Measurements from ENCODE around the gene DIDO1. TPM values are rescaled to one million over a fixed set of nuclear protein-coding genes. Genes with fewer than 3 reads are reported as not detected.
"Not testable (repeated sequence)": the region's sequence is repeated elsewhere in the genome, so short reads cannot be mapped to it uniquely, and the experiment has no call there.

DIDO1 gene
- total RNA-seq, 3 donors from 2014 or later, result 44.9 to 49.9 (median 47.4) TPM

GRCh38 chr20:62875419-62876361 lies 50.6 kb downstream of the DIDO1 start:
- Mint-ChIP-seq H3K9me3 (no peaks in the 10 kb centered on the region), H3K4me1 (ENCODE audit: low read depth) (peaks cover 19% of the 10 kb centered on the region), H3K36me3 (ENCODE audit: insufficient read depth) (peaks cover 1% of the 10 kb centered on the region), H3K27me3 (ENCODE audit: low read depth) (peaks cover 2% of the 10 kb centered on the region), H3K4me3 (no peak overlapping the region)
- DNase-seq (no peak), ATAC-seq (no peak)

- H3K4me3 Mint-ChIP-seq, result no peak overlapping the region
- H3K9me3 Mint-ChIP-seq, result no peaks in the 10 kb centered on the region
- peaks cover 2% of the 10 kb centered on the region for H3K27me3 Mint-ChIP-seq (ENCODE audit: low read depth)
- no peak for DNase-seq
- peaks cover 19% of the 10 kb centered on the region for H3K4me1 Mint-ChIP-seq (ENCODE audit: low read depth)
- H3K36me3 Mint-ChIP-seq (ENCODE audit: insufficient read depth), result peaks cover 1% of the 10 kb centered on the region
- ATAC-seq, result no peak
Observed at GRCh38 chr20:62874964-62875344, 51.4 kb downstream of the DIDO1 start.

- Mint-ChIP-seq H3K4me3 (peak overlapping the region; percentile 51), H3K4me1 (ENCODE audit: low read depth) (peaks cover 19% of the 10 kb centered on the region)
- not testable (repeated sequence) for ATAC-seq; H3K27me3 Mint-ChIP-seq (ENCODE audit: low read depth); DNase-seq; H3K36me3 Mint-ChIP-seq (ENCODE audit: insufficient read depth); H3K9me3 Mint-ChIP-seq
Observed at GRCh38 chr20:62873681-62874031, 52.6 kb downstream of the DIDO1 start.

- Mint-ChIP-seq H3K36me3 (ENCODE audit: insufficient read depth) (peaks cover 1% of the 10 kb centered on the region), H3K4me3 (no peak overlapping the region), H3K27me3 (ENCODE audit: low read depth) (peaks cover 2% of the 10 kb centered on the region), H3K9me3 (no peaks in the 10 kb centered on the region), H3K4me1 (ENCODE audit: low read depth) (peaks cover 19% of the 10 kb centered on the region)
- DNase-seq (no peak), ATAC-seq (no peak)
Observed at GRCh38 chr20:62873280-62873679, 53.0 kb downstream of the DIDO1 start.

- no peak for ATAC-seq
- peaks cover 19% of the 10 kb centered on the region for H3K4me1 Mint-ChIP-seq (ENCODE audit: low read depth)
- H3K27me3 Mint-ChIP-seq (ENCODE audit: low read depth), result peaks cover 2% of the 10 kb centered on the region
- H3K36me3 Mint-ChIP-seq (ENCODE audit: insufficient read depth), result no peaks in the 10 kb centered on the region
- DNase-seq, result no peak
- H3K9me3 Mint-ChIP-seq, result no peaks in the 10 kb centered on the region
- H3K4me3 Mint-ChIP-seq, result no peak overlapping the region
Observed at GRCh38 chr20:62872862-62873261, 53.4 kb downstream of the DIDO1 start.

GRCh38 chr20:62872184-62872847 lies 54.0 kb downstream of the DIDO1 start:
- no peak overlapping the region for H3K4me3 Mint-ChIP-seq
- no peak for ATAC-seq
- peaks cover 2% of the 10 kb centered on the region for H3K27me3 Mint-ChIP-seq (ENCODE audit: low read depth)
- H3K9me3 Mint-ChIP-seq, result no peaks in the 10 kb centered on the region
- DNase-seq, result no peak
- H3K36me3 Mint-ChIP-seq (ENCODE audit: insufficient read depth), result no peaks in the 10 kb centered on the region
- H3K4me1 Mint-ChIP-seq (ENCODE audit: low read depth), result peaks cover 19% of the 10 kb centered on the region

- no peak overlapping the region for H3K4me3 Mint-ChIP-seq
- H3K27me3 Mint-ChIP-seq (ENCODE audit: low read depth), result no peaks in the 10 kb centered on the region
- DNase-seq, result no peak
- no peaks in the 10 kb centered on the region for H3K9me3 Mint-ChIP-seq
- no peak for ATAC-seq
- no peaks in the 10 kb centered on the region for H3K36me3 Mint-ChIP-seq (ENCODE audit: insufficient read depth)
- H3K4me1 Mint-ChIP-seq (ENCODE audit: low read depth), result peaks cover 11% of the 10 kb centered on the region
Observed at GRCh38 chr20:62864207-62864606, 62.1 kb downstream of the DIDO1 start.

GRCh38 chr20:62861726-62862336 lies 64.5 kb downstream of the DIDO1 start, which contains the start of gene TCFL5:
Gene TCFL5 (minus strand): TSS chr20:62861822. CDS start chr20:62861670, 152 bp downstream.
- ATAC-seq (peak; percentile 86 to 87), DNase-seq (peak; percentile 94)
- peaks cover 7% of the 10 kb centered on the region for H3K36me3 Mint-ChIP-seq (ENCODE audit: insufficient read depth)
- H3K4me3 Mint-ChIP-seq, result peak within 1 kb of the TSS; percentile 67
- H3K27me3 Mint-ChIP-seq (ENCODE audit: low read depth), result no peaks in the 10 kb centered on the region
- H3K4me1 Mint-ChIP-seq (ENCODE audit: low read depth), result peaks cover 15% of the 10 kb centered on the region
- H3K9me3 Mint-ChIP-seq, result no peaks in the 10 kb centered on the region

GRCh38 chr20:62860924-62861691 lies 65.2 kb downstream of the DIDO1 start:
- no peaks in the 10 kb centered on the region for H3K9me3 Mint-ChIP-seq
- H3K4me3 Mint-ChIP-seq, result peak overlapping the region; percentile 38
- peak; percentile 57 to 61 for ATAC-seq
- peaks cover 15% of the 10 kb centered on the region for H3K4me1 Mint-ChIP-seq (ENCODE audit: low read depth)
- DNase-seq, result peak; percentile 19
- H3K27me3 Mint-ChIP-seq (ENCODE audit: low read depth), result no peaks in the 10 kb centered on the region
- peaks cover 8% of the 10 kb centered on the region for H3K36me3 Mint-ChIP-seq (ENCODE audit: insufficient read depth)

- Mint-ChIP-seq H3K27me3 (ENCODE audit: low read depth) (no peaks in the 10 kb centered on the region), H3K36me3 (ENCODE audit: insufficient read depth) (peaks cover 8% of the 10 kb centered on the region), H3K9me3 (no peaks in the 10 kb centered on the region), H3K4me3 (peak overlapping the region; percentile 67), H3K4me1 (ENCODE audit: low read depth) (peaks cover 15% of the 10 kb centered on the region)
- no peak for DNase-seq
- peak in 1 of 2 donors; percentile 5 for ATAC-seq
Observed at GRCh38 chr20:62860391-62860923, 65.8 kb downstream of the DIDO1 start.

GRCh38 chr20:62859721-62860120 lies 66.6 kb downstream of the DIDO1 start:
- peaks cover 9% of the 10 kb centered on the region for H3K36me3 Mint-ChIP-seq (ENCODE audit: insufficient read depth)
- no peak for ATAC-seq
- peaks cover 15% of the 10 kb centered on the region for H3K4me1 Mint-ChIP-seq (ENCODE audit: low read depth)
- H3K4me3 Mint-ChIP-seq, result peak overlapping the region; percentile 67
- H3K9me3 Mint-ChIP-seq, result no peaks in the 10 kb centered on the region
- DNase-seq, result no peak
- no peaks in the 10 kb centered on the region for H3K27me3 Mint-ChIP-seq (ENCODE audit: low read depth)

- Mint-ChIP-seq H3K4me3 (no peak overlapping the region), H3K9me3 (no peaks in the 10 kb centered on the region), H3K27me3 (ENCODE audit: low read depth) (no peaks in the 10 kb centered on the region), H3K4me1 (ENCODE audit: low read depth) (peaks cover 15% of the 10 kb centered on the region), H3K36me3 (ENCODE audit: insufficient read depth) (peaks cover 17% of the 10 kb centered on the region)
- DNase-seq (no peak), ATAC-seq (no peak)
Observed at GRCh38 chr20:62858058-62858830, 68.1 kb downstream of the DIDO1 start.

GRCh38 chr20:62856931-62857619 lies 69.2 kb downstream of the DIDO1 start:
- Mint-ChIP-seq H3K4me3 (no peak overlapping the region), H3K36me3 (ENCODE audit: insufficient read depth) (peaks cover 24% of the 10 kb centered on the region), H3K9me3 (no peaks in the 10 kb centered on the region), H3K27me3 (ENCODE audit: low read depth) (no peaks in the 10 kb centered on the region), H3K4me1 (ENCODE audit: low read depth) (peaks cover 11% of the 10 kb centered on the region)
- ATAC-seq (no peak), DNase-seq (no peak)

All from activated T-cell treated with anti-CD3 and anti-CD28 coated beads, Interleukin-2, amount 50 U/mL, for 4 hours (primary cell).